GM13977 (cell line): ENCODE results near the gene PTPRQ.
"Not testable (repeated sequence)": the region's sequence is repeated elsewhere in the genome, so short reads cannot be mapped to it uniquely, and the experiment has no call there.

Experiments
- DNase-seq: peaks from one replicate; pipeline ENCODE4 v3.0.0; 2012; ENCODE audit warnings: low spot score
- in situ Hi-C: fragments of 300-500 bp; cut with MboI; formaldehyde crosslinking; loops from one replicate; pipeline ENCODE4 v1.12.0; 2022; ENCODE audit warnings: low sequenced_read_pairs, low pct_unique_long_range_greater_than_20kb, mixed read lengths, inconsistent platforms; ENCODE audit not compliant: unreplicated experiment
- TF ChIP-seq, protein P1 (sequence below): IDR thresholded peaks from 2 replicates; pipeline ENCODE4 v1.5.1; 2012; ENCODE audit warnings: mild to moderate bottlenecking, control low read depth; ENCODE audit not compliant: insufficient read depth; ENCODE audit errors: extremely low read depth, missing control alignments

PTPRQ gene

DNA sequence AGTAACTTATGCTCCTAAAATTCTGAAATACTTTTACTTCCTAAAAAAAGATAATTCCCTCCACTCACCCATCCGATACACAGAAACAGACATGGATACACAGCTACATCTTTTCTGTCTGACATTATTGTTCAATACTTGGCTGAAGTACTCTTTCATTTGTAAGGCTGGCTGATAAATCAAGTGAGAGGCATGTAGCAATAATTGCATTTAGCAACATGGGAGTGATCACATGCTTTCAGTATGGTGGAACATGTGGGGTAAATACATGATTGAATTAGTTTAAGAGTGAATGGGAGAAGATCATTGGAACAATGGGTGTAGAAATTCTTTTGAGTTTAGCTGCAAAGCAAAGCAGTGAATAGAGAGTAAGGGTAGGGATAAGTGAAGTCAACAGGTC lies 25.6 kb downstream of the PTPRQ start:
- in situ Hi-C loops = no loop called here
- TF ChIP-seq, protein P1, sequence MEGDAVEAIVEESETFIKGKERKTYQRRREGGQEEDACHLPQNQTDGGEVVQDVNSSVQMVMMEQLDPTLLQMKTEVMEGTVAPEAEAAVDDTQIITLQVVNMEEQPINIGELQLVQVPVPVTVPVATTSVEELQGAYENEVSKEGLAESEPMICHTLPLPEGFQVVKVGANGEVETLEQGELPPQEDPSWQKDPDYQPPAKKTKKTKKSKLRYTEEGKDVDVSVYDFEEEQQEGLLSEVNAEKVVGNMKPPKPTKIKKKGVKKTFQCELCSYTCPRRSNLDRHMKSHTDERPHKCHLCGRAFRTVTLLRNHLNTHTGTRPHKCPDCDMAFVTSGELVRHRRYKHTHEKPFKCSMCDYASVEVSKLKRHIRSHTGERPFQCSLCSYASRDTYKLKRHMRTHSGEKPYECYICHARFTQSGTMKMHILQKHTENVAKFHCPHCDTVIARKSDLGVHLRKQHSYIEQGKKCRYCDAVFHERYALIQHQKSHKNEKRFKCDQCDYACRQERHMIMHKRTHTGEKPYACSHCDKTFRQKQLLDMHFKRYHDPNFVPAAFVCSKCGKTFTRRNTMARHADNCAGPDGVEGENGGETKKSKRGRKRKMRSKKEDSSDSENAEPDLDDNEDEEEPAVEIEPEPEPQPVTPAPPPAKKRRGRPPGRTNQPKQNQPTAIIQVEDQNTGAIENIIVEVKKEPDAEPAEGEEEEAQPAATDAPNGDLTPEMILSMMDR = no peak
- no peak for DNase-seq

DNA sequence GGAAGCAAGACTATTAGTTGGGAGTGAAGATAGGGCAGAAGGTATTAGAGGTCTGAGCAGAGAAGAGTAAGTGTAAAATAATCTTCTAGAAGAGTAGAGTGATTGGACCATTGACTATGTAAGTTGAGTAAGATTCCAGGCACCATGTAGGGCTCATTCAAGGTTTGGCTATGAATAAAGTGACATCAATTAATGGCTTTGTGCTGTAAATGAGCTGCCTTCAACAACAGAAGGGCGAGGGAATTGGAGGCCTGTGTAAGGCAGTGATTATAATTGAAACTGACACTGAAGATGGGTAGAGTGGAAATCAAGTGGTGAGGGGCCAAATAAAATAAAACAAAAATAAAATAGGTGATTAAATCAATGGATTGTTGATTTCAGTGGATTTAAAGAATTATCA lies 26.4 kb downstream of the PTPRQ start:
- in situ Hi-C loops = no loop called here
- no peak for DNase-seq
- TF ChIP-seq, protein P1 = no peak

DNA sequence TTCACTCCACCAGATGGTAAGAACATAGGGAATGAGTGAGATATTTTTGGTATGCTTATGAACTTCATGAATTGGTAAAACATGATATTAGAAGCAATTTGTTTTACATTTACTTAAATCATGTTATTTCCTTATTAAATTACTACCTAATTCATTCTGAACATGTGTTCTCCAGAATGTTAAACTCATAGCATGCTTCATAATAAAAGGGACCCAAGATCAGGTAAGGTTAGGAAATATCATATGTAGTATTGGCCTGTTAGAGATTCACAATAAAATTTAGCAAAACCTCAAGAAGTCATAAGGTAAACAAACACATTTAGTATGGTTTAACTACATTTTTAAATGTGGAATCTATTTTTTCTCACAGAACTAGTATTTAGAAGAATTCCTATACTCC lies 28.2 kb downstream of the PTPRQ start:
- no peak for DNase-seq
- TF ChIP-seq, protein P1 = no peak
- in situ Hi-C loops = no loop called here

DNA sequence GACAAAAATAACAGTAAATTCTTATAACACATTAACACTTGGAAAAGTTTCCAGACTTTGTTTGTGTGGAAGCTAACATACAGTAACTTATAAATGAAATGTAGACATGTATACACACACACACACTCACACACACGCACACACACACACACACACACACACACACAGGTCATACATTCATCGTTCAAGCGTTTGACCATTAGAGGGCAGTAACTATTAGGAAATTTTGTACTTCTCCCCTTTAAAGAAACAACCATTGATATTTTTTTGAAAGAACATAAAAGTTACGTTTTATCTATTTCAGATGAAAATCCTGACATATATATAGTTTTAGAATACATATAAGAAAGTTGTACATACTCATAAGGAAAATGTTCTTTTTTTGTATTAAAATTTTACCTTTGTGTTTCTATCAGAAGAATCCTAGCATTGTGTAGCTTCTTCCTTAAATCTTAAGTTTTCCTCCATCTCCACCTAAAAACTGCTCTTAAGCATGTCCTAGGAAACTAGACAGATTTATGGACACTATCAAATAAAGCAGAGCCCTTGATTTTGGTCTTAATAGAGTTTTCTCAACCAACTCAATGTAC lies 29.0 kb downstream of the PTPRQ start:
- in situ Hi-C loops = no loop called here
- peak; percentile 26 for DNase-seq
- TF ChIP-seq, protein P1 = peak; percentile 57

DNA sequence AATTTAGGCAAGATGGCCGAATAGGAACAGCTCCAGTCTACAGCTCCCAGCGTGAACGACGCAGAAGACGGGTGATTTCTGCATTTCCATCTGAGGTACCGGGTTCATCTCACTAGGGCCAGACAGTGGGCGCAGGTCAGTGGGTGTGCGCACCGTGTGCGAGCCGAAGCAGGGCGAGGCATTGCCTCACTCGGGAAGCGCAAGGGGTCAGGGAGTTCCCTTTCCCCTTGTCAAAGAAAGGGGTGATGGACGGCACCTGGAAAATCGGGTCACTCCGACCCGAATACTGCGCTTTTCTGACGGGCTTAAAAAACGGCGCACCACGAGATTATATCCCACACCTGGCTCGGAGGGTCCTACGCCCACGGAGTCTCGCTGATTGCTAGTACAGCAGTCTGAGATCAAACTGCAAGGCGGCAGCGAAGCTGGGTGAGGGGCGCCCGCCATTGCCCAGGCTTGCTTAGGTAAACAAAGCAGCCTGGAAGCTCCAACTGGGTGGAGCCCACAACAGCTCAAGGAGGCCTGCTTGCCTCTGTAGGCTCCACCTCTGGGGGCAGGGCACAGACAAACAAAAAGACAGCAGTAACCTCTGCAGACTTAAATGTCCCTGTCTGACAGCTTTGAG lies 33.6 kb downstream of the PTPRQ start:
- in situ Hi-C loops, DNase-seq: not testable (repeated sequence)

DNA sequence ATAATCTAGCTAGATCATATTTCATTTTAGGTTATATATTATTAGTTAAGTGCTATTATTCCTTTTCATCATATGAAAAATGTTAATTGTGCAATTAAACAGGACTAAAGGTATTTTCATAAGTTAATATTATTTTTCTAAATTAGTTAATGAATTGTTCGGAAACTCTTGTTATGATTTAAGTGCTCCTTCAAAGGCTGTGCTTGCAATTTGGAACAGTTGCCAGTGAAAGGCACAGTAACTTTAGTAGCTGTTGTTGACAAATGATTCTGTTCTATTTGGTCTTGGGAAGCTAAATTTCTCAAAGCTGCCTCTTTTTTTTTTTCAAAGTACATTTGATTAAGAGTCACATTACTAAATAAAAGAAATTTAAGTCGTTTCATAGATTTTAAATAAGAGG lies 40.7 kb downstream of the PTPRQ start:
- no peak for DNase-seq
- in situ Hi-C loops = no loop called here
- TF ChIP-seq, protein P1 = no peak

DNA sequence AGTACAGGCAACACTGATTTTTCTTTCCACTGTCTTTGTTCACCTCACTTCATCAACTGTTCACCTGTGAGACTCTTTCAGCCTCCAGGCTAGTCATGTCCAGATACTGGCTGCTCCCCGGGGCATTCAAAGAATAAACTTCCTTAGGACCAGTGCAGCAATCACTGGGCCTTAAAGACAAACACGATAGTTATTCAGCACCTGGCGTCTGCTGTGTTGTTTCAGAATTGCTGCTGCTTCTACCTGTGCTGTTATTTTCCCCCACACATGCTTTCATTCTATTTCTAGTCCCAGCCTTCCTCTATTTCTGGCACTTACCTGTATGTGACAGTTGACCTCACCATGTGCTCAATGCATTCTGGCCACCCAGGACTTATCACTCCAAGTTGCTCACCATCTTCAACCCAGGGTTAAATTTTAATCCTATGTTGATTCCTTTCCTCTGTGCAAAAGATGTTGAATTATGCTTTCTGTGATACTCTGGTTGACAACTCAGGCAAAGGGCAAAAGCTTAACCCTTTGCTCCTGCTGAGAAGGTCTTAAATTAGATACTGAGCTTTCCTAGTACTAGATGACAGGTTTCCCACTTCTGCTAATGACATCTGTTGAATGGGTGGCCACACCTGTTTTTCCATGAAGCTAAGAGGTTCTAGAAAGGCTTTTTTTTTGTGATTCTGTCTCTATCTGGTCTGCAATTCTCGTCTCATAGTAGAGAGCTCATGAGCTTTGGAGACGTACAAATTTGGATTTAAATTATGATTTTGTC lies 41.4 kb downstream of the PTPRQ start:
- in situ Hi-C loops = no loop called here
- TF ChIP-seq, protein P1 = no peak
- DNase-seq = no peak
